Activated T-helper 2 cell treated with anti-CD3 and anti-CD28 coated beads, Interferon-gamma antibody, Interleukin-2, Interleukin-4, amounts not matched to agents 10 μg/mL and 5 μg/mL and 100 μg/mL, durations not matched to agents 14 hours and 24 hours and 36 hours (primary cell): ENCODE data around the gene ADGRA1. TPM values are rescaled to one million over a fixed set of nuclear protein-coding genes. Genes with fewer than 3 reads are reported as not detected.

Experiments
- DNase-seq: peaks from one replicate; pipeline ENCODE4 v3.0.0; 2021; ENCODE audit warnings: low spot score
- H3K27ac Mint-ChIP-seq: one replicate; pipeline ENCODE4 v1.8.0; 2021; ENCODE audit warnings: mixed read lengths
- H3K27me3 Mint-ChIP-seq: one replicate; pipeline ENCODE4 v1.8.0; 2021; ENCODE audit warnings: low read depth, mixed read lengths
- H3K36me3 Mint-ChIP-seq: one replicate; pipeline ENCODE4 v1.8.0; 2021; ENCODE audit warnings: low read depth, mixed read lengths
- H3K4me1 Mint-ChIP-seq: one replicate; pipeline ENCODE4 v1.8.0; 2021; ENCODE audit warnings: low read depth, mixed read lengths
- H3K4me3 Mint-ChIP-seq: one replicate; pipeline ENCODE4 v1.8.0; 2021; ENCODE audit warnings: low read depth, mild to moderate bottlenecking, moderate library complexity, mixed read lengths
- H3K9me3 Mint-ChIP-seq: one replicate; pipeline ENCODE4 v1.8.0; 2021; ENCODE audit warnings: mixed read lengths
- intact Hi-C: fragments of 100-400 bp; cut with micrococcal nuclease; formaldehyde crosslinking; loops from one replicate; pipeline ENCODE4 v1.15.1; 2023
- total RNA-seq: library from RNA; stranded (reverse); gene quantifications from 2 replicates; pipeline ENCODE4 v1.2.3, GENCODE V29; 2022

ADGRA1 gene
- total RNA-seq, 1 donor from 2014 or later = not detected

DNA sequence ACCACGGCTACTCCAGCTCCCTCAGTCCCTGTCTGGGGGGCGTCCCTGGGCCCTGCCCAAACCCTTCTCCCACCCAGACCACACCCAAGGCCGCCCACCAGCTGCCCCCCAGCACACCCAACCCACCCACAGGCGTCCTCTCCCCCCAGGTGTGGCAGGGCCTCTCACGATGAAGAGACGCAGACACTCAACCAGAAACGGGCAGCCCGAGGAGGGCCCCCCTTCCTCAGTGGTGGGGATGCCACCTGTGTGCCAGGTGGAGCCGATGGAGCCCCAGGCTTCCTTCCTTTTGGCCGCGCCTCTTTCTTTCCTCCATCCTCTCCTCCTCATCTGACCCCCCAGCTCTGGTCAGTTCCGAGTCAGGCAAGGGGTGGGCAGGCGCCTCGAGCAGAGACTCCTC lies 28.7 kb downstream of the ADGRA1 start:
- Mint-ChIP-seq H3K27me3 (no peaks in the 10 kb centered on the region), H3K4me3 (no peak overlapping the region), H3K4me1 (no peaks in the 10 kb centered on the region), H3K36me3 (no peaks in the 10 kb centered on the region), H3K27ac (no peak overlapping the region), H3K9me3 (peaks cover 13% of the 10 kb centered on the region)
- intact Hi-C loops = no loop called here
- no peak for DNase-seq

DNA sequence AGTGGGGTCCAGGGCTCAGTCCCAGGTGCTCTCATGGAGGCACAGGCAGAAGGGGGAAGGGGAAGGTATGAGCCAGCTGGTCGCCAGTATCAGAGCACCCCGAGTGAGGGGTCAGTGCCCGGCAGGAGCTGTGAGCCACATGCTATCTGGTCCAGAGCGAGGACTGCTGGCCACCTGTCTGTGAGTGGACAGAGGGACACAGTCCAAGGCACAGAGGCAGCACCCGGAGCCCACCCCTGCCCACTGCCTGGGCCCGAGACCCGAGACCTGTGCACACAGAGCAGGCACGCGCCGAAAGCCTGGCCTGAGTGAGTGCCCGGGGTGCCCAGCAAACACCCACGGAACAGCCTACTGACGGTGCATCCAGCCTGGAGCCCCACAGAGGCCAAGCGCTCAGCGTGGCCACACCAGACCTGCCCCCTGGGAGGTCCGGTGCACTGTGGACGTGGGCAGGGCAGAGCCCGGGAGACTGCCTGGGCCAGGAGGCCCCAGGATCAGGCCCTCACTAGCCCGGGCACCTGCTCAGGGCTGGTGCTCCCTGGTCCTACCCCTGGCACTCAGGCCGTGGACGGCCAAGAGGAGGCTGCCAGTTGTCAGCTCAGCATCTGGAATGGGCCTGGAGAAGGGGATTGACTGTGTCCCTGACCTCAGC lies 29.4 kb downstream of the ADGRA1 start:
- Mint-ChIP-seq H3K27me3 (no peaks in the 10 kb centered on the region), H3K9me3 (peaks cover 13% of the 10 kb centered on the region), H3K27ac (no peak overlapping the region), H3K4me1 (no peaks in the 10 kb centered on the region), H3K36me3 (no peaks in the 10 kb centered on the region), H3K4me3 (no peak overlapping the region)
- intact Hi-C loops = no loop called here
- no peak for DNase-seq

DNA sequence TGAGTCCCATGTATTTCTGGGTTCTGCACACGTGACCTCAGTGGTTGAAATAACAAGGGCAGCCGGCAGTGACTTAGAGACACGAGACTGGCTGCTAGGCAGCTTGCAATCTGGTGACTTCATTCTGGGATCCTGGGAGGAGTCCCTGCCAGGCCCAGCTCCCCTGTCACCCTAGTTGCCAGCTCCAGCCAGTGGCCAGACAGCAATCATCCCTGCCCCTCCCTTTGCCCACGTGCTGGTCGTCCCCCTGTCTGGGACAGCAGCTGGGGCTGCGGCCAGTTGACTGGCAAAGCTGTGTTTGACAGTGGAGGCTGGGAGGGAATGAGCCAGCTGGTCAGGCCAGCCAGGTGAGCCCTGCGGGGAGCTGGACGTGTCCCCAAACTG lies 30.0 kb downstream of the ADGRA1 start:
- no peak overlapping the region for H3K4me3 Mint-ChIP-seq
- no peaks in the 10 kb centered on the region for H3K4me1 Mint-ChIP-seq
- H3K27me3 Mint-ChIP-seq = no peaks in the 10 kb centered on the region
- no peaks in the 10 kb centered on the region for H3K36me3 Mint-ChIP-seq
- H3K27ac Mint-ChIP-seq = no peak overlapping the region
- H3K9me3 Mint-ChIP-seq = peaks cover 13% of the 10 kb centered on the region
- intact Hi-C loops = no loop called here
- no peak for DNase-seq

GRCh38 chr10:133121479-133121878 lies 33.8 kb downstream of the ADGRA1 start:
- peaks cover 5% of the 10 kb centered on the region for H3K4me1 Mint-ChIP-seq
- DNase-seq = no peak
- peaks cover 5% of the 10 kb centered on the region for H3K27me3 Mint-ChIP-seq
- H3K4me3 Mint-ChIP-seq = no peak overlapping the region
- H3K36me3 Mint-ChIP-seq = no peaks in the 10 kb centered on the region
- H3K27ac Mint-ChIP-seq = no peak overlapping the region
- intact Hi-C loops = loop anchor here (10.0 kb wide), 1 partner anchor 217 kb away; no protein-coding TSS in a partner anchor
- peaks cover 13% of the 10 kb centered on the region for H3K9me3 Mint-ChIP-seq

DNA sequence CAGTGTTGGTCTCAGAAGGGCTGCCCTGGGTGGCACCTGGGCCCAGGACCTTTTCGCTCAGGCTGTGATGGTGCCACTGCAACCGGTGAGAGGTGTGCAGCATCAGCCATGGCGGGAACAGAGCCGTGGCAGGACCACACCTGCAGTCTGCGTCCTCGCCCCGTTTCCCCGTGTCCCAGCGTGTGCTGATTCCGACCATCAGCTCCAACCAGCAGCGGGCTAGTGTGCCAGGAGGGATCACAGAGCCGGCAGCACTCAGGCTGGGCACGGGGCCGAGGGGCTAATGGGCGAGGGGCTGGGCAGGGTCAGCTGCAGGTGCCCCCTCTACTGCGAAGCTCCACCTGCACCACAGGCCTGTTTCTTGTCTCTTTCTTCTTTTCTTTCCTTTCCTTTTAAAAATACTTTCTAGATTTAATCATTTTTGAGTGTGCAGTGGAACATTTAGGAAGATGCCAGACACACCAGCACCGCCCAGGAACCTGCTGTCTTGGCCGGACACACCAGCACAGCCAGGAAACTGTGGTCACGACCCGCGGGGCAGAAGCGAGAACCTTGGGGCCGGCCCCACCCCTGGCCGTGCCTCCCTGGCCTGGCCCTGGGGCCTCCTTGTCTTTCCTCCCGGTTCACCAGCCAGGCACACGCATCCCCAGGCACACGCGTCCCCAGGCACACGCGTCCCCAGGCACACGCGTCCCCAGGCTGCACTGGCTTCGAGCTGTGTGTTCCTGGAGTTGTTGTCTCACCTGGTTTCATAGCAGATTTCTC lies 34.6 kb downstream of the ADGRA1 start:
- peaks cover 5% of the 10 kb centered on the region for H3K4me1 Mint-ChIP-seq
- H3K4me3 Mint-ChIP-seq = no peak overlapping the region
- H3K27me3 Mint-ChIP-seq = peaks cover 5% of the 10 kb centered on the region
- intact Hi-C loops = loop anchor here (10.0 kb wide), 1 partner anchor 218 kb away; no protein-coding TSS in a partner anchor
- no peak overlapping the region for H3K27ac Mint-ChIP-seq
- no peaks in the 10 kb centered on the region for H3K36me3 Mint-ChIP-seq
- H3K9me3 Mint-ChIP-seq = peaks cover 13% of the 10 kb centered on the region
- no peak for DNase-seq

DNA sequence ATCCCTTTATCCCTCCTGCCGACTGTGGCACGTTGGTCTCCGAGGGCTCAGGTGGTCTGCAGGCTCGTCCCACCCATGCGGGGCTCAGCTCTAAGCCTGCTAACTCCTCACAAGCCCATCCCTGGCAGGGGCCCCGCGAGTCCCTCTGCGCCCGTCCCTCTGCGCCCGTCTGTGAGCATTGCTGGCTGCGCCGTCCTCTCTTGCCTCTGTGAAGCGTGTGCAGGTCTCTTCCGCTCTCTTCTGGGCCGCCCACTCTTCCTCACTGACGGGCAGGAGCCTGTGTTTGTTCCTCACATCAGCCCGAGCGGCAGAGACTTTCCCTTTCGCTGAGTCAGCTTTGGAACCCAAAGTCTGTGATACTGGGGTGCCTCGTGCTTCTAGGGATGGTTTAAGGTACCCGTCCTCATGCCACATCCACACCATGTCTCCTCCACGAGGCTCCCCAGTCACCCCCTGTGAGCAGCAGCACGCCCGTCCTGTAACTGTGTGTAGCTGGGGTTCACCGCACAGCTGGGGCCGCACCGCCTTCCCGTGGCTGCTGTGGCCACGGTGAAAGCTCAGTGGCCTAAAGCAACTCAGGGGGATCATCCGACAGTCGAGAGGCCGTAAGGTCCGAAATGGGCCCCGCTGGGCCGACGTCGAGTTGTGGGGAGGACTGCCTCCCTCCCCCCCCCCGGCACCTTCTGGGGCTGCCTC lies 35.5 kb downstream of the ADGRA1 start:
- peaks cover 5% of the 10 kb centered on the region for H3K4me1 Mint-ChIP-seq
- H3K27ac Mint-ChIP-seq = no peak overlapping the region
- peaks cover 13% of the 10 kb centered on the region for H3K9me3 Mint-ChIP-seq
- no peak for DNase-seq
- intact Hi-C loops = loop anchor here (10.0 kb wide), 1 partner anchor 218 kb away; no protein-coding TSS in a partner anchor
- H3K4me3 Mint-ChIP-seq = no peak overlapping the region
- H3K36me3 Mint-ChIP-seq = no peaks in the 10 kb centered on the region
- peaks cover 5% of the 10 kb centered on the region for H3K27me3 Mint-ChIP-seq

DNA sequence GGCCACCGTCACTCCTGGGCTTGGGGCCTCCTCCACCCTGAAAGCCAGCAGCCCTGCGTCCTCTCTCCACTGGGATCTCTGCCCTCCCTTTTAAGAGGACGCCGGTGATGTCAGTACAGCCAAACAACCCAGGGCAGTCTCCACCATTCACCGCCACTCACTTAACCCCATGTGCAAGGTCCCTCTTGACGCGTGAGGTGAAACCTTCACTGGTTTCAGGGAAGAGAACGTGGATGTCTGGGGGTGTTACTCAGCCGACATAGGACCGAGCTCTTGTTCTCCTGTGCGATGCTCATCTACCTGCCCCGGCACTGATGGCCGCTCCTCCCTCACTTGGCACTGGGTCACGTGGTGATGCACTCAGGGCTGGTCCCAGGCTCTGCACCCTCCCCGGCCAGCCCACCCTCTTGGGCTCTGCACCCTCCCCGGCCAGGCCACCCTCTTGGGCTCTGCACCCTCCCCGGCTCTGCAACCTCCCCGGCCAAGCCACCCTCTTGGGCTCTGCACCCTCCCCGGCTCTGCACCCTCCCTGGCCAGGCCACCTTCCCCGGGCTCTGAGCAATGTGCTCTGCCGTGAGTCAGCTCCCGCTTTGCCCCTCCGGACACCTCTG lies 36.1 kb downstream of the ADGRA1 start:
- intact Hi-C loops = loop anchor here (2.0 to 10.0 kb wide), 2 partner anchors 183 to 219 kb away; no protein-coding TSS in a partner anchor
- H3K9me3 Mint-ChIP-seq = peaks cover 10% of the 10 kb centered on the region
- H3K36me3 Mint-ChIP-seq = no peaks in the 10 kb centered on the region
- peaks cover 5% of the 10 kb centered on the region for H3K4me1 Mint-ChIP-seq
- H3K27me3 Mint-ChIP-seq = peaks cover 5% of the 10 kb centered on the region
- no peak for DNase-seq
- no peak overlapping the region for H3K27ac Mint-ChIP-seq
- no peak overlapping the region for H3K4me3 Mint-ChIP-seq

GRCh38 chr10:133124357-133125211 lies 36.9 kb downstream of the ADGRA1 start:
- DNase-seq = no peak

GRCh38 chr10:133125901-133126300 lies 38.2 kb downstream of the ADGRA1 start:
- no peak overlapping the region for H3K4me3 Mint-ChIP-seq
- no peak overlapping the region for H3K27ac Mint-ChIP-seq
- no peaks in the 10 kb centered on the region for H3K9me3 Mint-ChIP-seq
- no peaks in the 10 kb centered on the region for H3K36me3 Mint-ChIP-seq
- no peak for DNase-seq
- H3K4me1 Mint-ChIP-seq = peaks cover 5% of the 10 kb centered on the region
- peaks cover 5% of the 10 kb centered on the region for H3K27me3 Mint-ChIP-seq
- intact Hi-C loops = loop anchor here (2.0 to 10.0 kb wide), 2 partner anchors 185 to 221 kb away; no protein-coding TSS in a partner anchor

More at GRCh38 chr10:133124357-133125211, 36.9 kb downstream of the ADGRA1 start:
- H3K9me3 Mint-ChIP-seq = peaks cover 4% of the 10 kb centered on the region
- peaks cover 5% of the 10 kb centered on the region for H3K4me1 Mint-ChIP-seq
- no peak overlapping the region for H3K4me3 Mint-ChIP-seq
- intact Hi-C loops = loop anchor here (2.0 to 10.0 kb wide), 2 partner anchors 184 to 220 kb away; no protein-coding TSS in a partner anchor
- peaks cover 5% of the 10 kb centered on the region for H3K27me3 Mint-ChIP-seq
- H3K27ac Mint-ChIP-seq = no peak overlapping the region
- H3K36me3 Mint-ChIP-seq = no peaks in the 10 kb centered on the region

- no peak overlapping the region for H3K27ac Mint-ChIP-seq
- no peak overlapping the region for H3K4me3 Mint-ChIP-seq
- intact Hi-C loops = loop anchor here (10.0 kb wide), 1 partner anchor 222 kb away; no protein-coding TSS in a partner anchor
- no peaks in the 10 kb centered on the region for H3K36me3 Mint-ChIP-seq
- peaks cover 5% of the 10 kb centered on the region for H3K4me1 Mint-ChIP-seq
- no peak for DNase-seq
- H3K9me3 Mint-ChIP-seq = no peaks in the 10 kb centered on the region
- H3K27me3 Mint-ChIP-seq = peaks cover 5% of the 10 kb centered on the region
Observed at GRCh38 chr10:133126431-133127290, 38.9 kb downstream of the ADGRA1 start.
